HUES48 (cell line): ENCODE measurements around the gene S1PR2.
A peak's percentile ranks its signal among the peaks of the same experiment; 100 is the strongest.

Experiments
- H3K27ac ChIP-seq: one replicate; pipeline ENCODE4 v1.7.0; 2013; ENCODE audit warnings: low read depth, low read length, inconsistent platforms
- H3K27me3 ChIP-seq: 2 replicates; pipeline ENCODE4 v1.6.1; 2013; ENCODE audit warnings: mild to moderate bottlenecking, low read length; ENCODE audit not compliant: control insufficient read depth, insufficient read depth
- H3K36me3 ChIP-seq: 2 replicates; pipeline ENCODE4 v1.6.1; 2013; ENCODE audit warnings: low read length; ENCODE audit not compliant: control insufficient read depth, insufficient read depth
- H3K4me1 ChIP-seq: 2 replicates; pipeline ENCODE4 v1.6.1; 2013; ENCODE audit warnings: mild to moderate bottlenecking, low read length; ENCODE audit not compliant: control insufficient read depth, insufficient read depth
- H3K4me3 ChIP-seq: 2 replicates; pipeline ENCODE4 v1.5.1; 2013; ENCODE audit warnings: mild to moderate bottlenecking, low read depth, low read length
- H3K9ac ChIP-seq: 2 replicates; pipeline ENCODE4 v1.6.1; 2013; ENCODE audit warnings: mild to moderate bottlenecking, low read depth, low read length, moderate library complexity
- H3K9me3 ChIP-seq: 2 replicates; pipeline ENCODE4 v1.6.1; 2013; ENCODE audit warnings: low read length; ENCODE audit not compliant: control insufficient read depth, insufficient read depth

S1PR2 gene

DNA sequence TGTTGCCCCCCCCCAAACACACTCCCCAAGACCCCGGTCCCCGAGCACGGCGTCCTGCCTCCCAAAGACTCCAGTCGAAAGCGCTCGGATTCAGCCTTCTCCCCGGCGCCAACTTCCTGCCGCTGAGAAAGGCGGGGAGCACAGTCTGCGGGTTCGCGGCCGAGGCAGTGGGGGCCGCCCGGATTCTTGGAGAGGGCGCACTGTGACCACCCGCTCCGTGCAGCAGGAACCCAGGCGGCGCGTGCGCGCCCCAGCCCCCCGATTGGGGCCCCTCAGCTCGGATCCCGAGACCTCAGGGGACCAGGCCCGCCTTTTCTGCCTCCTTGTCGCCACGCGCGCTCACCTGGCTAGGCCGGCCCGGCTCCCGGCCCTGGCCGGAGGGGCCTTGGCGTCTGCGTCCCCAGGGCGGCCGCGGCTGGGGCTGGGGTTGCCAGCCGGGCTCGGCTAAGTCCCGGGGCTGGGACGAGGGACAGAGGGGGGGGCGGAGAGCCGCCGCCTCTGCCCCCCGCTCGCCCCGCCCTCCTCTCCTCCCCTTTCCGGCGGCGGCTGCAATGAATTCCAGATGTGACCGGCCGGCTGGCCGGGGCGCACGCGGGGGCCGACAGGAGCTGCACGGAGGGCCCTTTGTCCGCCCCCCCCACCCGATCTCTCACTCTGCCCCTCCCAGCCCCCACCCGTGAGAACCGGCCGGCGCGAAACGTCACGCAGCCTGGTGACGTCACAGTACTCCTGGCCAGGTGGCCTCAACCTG lies at the start of gene S1PR2:
Gene S1PR2 (minus strand): TSS at position 471 of the 751 bp plus-strand sequence. CDS start 6,426 bp downstream, outside the sequence.
- Histone ChIP-seq H3K36me3 (no peaks in the 10 kb centered on the region), H3K27me3 (no peaks in the 10 kb centered on the region), H3K27ac (peak within 1 kb of the TSS; percentile 88), H3K9me3 (no peaks in the 10 kb centered on the region), H3K4me1 (peaks cover 5% of the 10 kb centered on the region; the same call in 1 of the 2 replicates), H3K4me3 (peak within 1 kb of the TSS; percentile 80), H3K9ac (peak within 1 kb of the TSS; percentile 78)

GRCh38 chr19:10279737-10280442 lies 48.8 kb upstream of the S1PR2 start:
- Histone ChIP-seq H3K4me1 (no peaks in the 10 kb centered on the region), H3K27me3 (no peaks in the 10 kb centered on the region), H3K4me3 (no peak overlapping the region), H3K27ac (no peak overlapping the region), H3K9ac (no peak overlapping the region), H3K36me3 (no peaks in the 10 kb centered on the region), H3K9me3 (no peaks in the 10 kb centered on the region)

- H3K9ac ChIP-seq, result no peak overlapping the region
- H3K27ac ChIP-seq, result no peak overlapping the region
- H3K9me3 ChIP-seq, result no peaks in the 10 kb centered on the region
- no peaks in the 10 kb centered on the region for H3K27me3 ChIP-seq
- H3K36me3 ChIP-seq, result no peaks in the 10 kb centered on the region
- H3K4me3 ChIP-seq, result no peak overlapping the region
- H3K4me1 ChIP-seq, result no peaks in the 10 kb centered on the region
These were observed 47.8 kb upstream of the S1PR2 start for GRCh38 chr19:10278935-10279334.

GRCh38 chr19:10277795-10278589 lies 46.9 kb upstream of the S1PR2 start:
- no peak overlapping the region for H3K27ac ChIP-seq
- H3K36me3 ChIP-seq, result no peaks in the 10 kb centered on the region
- H3K4me1 ChIP-seq, result no peaks in the 10 kb centered on the region
- no peaks in the 10 kb centered on the region for H3K27me3 ChIP-seq
- no peak overlapping the region for H3K4me3 ChIP-seq
- no peaks in the 10 kb centered on the region for H3K9me3 ChIP-seq
- H3K9ac ChIP-seq, result no peak overlapping the region

DNA sequence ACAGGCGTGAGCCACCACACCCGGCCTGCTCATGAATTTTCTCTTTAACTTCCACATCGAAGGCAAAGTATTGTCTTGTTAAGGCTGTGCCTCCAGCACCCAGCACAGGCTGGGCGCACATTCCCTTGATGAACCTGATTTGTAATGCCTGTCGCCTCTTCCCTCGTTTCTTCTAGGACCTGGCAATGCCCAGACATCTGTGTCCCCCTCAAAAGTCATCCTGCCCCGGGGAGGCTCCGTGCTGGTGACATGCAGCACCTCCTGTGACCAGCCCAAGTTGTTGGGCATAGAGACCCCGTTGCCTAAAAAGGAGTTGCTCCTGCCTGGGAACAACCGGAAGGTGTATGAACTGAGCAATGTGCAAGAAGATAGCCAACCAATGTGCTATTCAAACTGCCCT lies 43.5 kb upstream of the S1PR2 start:
- no peak overlapping the region for H3K9ac ChIP-seq
- H3K4me3 ChIP-seq, result no peak overlapping the region
- peaks cover 27% of the 10 kb centered on the region for H3K27me3 ChIP-seq

DNA sequence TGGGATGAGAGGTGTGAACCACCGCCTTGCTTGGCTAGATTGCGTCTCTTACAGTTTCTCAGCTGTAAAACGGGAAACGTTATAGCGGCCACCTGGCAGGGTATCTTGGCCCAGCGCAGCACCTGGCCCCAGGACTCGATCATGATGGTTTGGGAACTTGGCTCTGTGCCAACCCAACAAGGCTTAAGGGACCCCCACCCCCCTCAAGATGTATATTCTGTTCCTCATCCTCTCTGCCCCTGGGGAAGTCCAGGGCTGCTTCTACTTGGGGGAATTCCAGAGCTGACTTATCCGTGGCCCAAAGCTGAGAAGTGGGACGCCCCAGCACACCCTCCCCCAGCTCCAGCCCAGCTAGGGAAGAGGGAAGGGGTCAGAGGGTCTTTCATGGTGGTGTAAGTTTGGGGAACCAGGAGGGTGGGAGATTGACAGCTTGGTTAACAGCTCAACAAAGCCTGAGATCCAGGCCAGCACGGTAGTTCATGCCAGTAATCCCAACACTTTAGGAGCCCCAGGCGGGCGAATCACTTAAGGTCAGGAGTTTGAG lies 40.5 kb upstream of the S1PR2 start:
- H3K9me3 ChIP-seq, result no peaks in the 10 kb centered on the region
- no peaks in the 10 kb centered on the region for H3K36me3 ChIP-seq
- peak overlapping the region; percentile 59; the same call in 1 of the 2 replicates for H3K4me3 ChIP-seq
- H3K27ac ChIP-seq, result no peak overlapping the region
- H3K4me1 ChIP-seq, result 0 out of 2 replicates have a peak, but pooled peaks cover 5% of the 10 kb centered on the region
- peaks cover 28% of the 10 kb centered on the region for H3K27me3 ChIP-seq
- no peak overlapping the region for H3K9ac ChIP-seq

More for the DNA sequence above, 43.5 kb upstream of the S1PR2 start:
- Histone ChIP-seq H3K4me1 (0 out of 2 replicates have a peak, but pooled peaks cover 5% of the 10 kb centered on the region), H3K36me3 (no peaks in the 10 kb centered on the region), H3K27ac (no peak overlapping the region), H3K9me3 (no peaks in the 10 kb centered on the region)

DNA sequence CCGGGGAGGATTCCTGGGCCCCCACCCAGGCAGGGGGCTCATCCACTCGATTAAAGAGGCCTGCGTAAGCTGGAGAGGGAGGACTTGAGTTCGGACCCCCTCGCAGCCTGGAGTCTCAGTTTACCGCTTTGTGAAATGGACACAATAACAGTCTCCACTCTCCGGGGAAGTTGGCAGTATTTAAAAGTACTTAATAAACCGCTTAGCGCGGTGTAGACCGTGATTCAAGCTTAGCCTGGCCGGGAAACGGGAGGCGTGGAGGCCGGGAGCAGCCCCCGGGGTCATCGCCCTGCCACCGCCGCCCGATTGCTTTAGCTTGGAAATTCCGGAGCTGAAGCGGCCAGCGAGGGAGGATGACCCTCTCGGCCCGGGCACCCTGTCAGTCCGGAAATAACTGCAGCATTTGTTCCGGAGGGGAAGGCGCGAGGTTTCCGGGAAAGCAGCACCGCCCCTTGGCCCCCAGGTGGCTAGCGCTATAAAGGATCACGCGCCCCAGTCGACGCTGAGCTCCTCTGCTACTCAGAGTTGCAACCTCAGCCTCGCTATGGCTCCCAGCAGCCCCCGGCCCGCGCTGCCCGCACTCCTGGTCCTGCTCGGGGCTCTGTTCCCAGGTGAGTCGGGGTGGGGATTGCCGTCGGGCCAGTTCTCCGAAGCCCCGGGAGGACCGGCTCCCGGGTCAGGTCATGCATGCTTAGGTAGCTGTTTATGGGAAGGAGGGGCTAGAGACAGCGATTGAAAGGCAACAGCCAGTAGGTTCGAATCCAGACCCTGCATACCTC lies 39.7 kb upstream of the S1PR2 start, which contains the start of gene ICAM1:
Gene ICAM1 (plus strand): TSS at position 505 of the 779 bp plus-strand sequence. CDS start 40 bp downstream, at position 545.
- Histone ChIP-seq H3K27me3 (peaks cover 28% of the 10 kb centered on the region), H3K9me3 (no peaks in the 10 kb centered on the region), H3K36me3 (no peaks in the 10 kb centered on the region), H3K27ac (no peak within 1 kb of the TSS), H3K9ac (no peak within 1 kb of the TSS), H3K4me3 (peak within 1 kb of the TSS; percentile 59), H3K4me1 (0 out of 2 replicates have a peak, but pooled peaks cover 5% of the 10 kb centered on the region)

- Histone ChIP-seq H3K27me3 (peaks cover 28% of the 10 kb centered on the region), H3K9me3 (no peaks in the 10 kb centered on the region), H3K36me3 (no peaks in the 10 kb centered on the region), H3K4me3 (peak overlapping the region; percentile 59), H3K4me1 (0 out of 2 replicates have a peak, but pooled peaks cover 5% of the 10 kb centered on the region), H3K27ac (no peak overlapping the region), H3K9ac (no peak overlapping the region)
These were observed 39.1 kb upstream of the S1PR2 start for GRCh38 chr19:10270180-10270615.

GRCh38 chr19:10269333-10270179 lies 38.4 kb upstream of the S1PR2 start:
- peak overlapping the region; percentile 59 for H3K4me3 ChIP-seq
- H3K27me3 ChIP-seq, result peaks cover 28% of the 10 kb centered on the region
- H3K27ac ChIP-seq, result no peak overlapping the region
- no peak overlapping the region for H3K9ac ChIP-seq
- no peaks in the 10 kb centered on the region for H3K36me3 ChIP-seq
- H3K4me1 ChIP-seq, result 0 out of 2 replicates have a peak, but pooled peaks cover 5% of the 10 kb centered on the region
- no peaks in the 10 kb centered on the region for H3K9me3 ChIP-seq
